ENCODE measurements around the gene SLITRK3. TPM values are rescaled to one million over a fixed set of nuclear protein-coding genes. Genes with fewer than 3 reads are reported as not detected.

SLITRK3 gene
- total RNA-seq, 2 experiments from 2014 or later: not detected

DNA sequence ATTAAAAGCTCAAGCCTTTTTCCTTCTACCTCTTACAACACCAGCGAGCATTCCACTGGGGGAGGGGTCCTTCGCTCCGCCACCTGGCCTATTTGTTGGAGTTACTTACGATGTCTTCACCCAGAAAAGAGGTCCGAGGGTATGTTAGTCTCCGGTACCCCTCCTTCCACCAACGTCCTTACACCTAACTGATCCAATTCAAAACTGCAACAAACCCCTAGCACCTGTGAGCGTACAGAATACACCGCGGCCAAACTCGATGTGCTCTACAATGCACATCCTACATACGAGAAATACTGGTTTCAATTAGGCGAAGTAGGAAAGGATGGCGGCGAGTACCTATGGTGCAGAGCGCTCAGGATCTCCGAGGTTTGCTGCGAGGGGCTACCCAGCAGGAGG, 944 bp downstream of the SLITRK3 start:
- H3K4me1 Mint-ChIP-seq (ENCODE audit: low read depth): peaks cover 13% of the 10 kb centered on the region
- DNase-seq (no peak), ATAC-seq (no peak)
- H3K4me3 Mint-ChIP-seq: no peak overlapping the region
- ChIA-PET CTCF (interaction anchor here (1.1 to 1.8 kb wide), 2 partner anchors 9 to 12 kb away, joined by 5 to 7 read pairs; no protein-coding TSS in a partner anchor), POLR2A (interaction anchor here (0.6 to 0.8 kb wide), 2 partner anchors 17 to 327 kb away, joined by 3 read pairs; no protein-coding TSS in a partner anchor)
- intact Hi-C loops (cut with micrococcal nuclease): no loop called here
- TF ChIP-seq, protein P1, sequence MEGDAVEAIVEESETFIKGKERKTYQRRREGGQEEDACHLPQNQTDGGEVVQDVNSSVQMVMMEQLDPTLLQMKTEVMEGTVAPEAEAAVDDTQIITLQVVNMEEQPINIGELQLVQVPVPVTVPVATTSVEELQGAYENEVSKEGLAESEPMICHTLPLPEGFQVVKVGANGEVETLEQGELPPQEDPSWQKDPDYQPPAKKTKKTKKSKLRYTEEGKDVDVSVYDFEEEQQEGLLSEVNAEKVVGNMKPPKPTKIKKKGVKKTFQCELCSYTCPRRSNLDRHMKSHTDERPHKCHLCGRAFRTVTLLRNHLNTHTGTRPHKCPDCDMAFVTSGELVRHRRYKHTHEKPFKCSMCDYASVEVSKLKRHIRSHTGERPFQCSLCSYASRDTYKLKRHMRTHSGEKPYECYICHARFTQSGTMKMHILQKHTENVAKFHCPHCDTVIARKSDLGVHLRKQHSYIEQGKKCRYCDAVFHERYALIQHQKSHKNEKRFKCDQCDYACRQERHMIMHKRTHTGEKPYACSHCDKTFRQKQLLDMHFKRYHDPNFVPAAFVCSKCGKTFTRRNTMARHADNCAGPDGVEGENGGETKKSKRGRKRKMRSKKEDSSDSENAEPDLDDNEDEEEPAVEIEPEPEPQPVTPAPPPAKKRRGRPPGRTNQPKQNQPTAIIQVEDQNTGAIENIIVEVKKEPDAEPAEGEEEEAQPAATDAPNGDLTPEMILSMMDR (IDR thresholded peaks at IDR 0.05): no peak
- no peaks in the 10 kb centered on the region for H3K9me3 Mint-ChIP-seq
- no peak overlapping the region for H3K27ac Mint-ChIP-seq
- H3K36me3 Mint-ChIP-seq (ENCODE audit: low read depth): no peaks in the 10 kb centered on the region
- peaks cover 54% of the 10 kb centered on the region for H3K27me3 Mint-ChIP-seq

DNA sequence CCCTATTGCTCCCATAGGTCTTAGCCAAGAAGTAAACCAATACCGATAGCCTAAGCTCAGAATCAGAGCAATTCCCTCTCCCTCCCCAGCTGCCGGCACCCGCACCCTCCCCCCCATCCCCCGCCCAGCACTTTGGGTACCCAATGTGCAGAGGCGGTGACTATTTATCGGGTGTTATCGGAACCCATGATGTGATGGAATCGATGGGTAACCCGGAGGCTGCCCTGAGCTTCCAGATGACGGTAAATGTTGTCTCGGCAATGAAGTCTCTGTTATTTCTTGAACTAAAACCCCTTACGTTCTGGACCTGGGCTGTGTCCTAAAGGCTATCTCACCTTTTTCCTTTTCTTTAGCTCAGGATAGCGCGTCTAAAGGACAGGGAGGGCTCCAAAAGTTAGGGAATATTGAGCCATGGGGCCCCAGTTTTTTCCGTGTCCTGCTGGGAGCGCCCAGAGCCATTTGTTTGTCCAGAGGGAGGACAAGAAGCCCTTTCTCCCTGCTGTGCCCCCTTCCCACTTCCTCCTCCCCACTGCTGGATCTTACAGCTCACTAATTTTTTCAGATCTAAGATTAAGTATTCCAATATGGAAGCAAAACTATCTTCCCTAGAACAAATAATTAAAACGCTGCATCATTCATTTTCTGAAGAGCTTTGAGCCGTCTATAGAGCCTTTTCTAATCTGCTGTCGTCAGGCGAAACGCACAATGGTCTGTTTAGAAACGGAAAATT, 1.5 kb downstream of the SLITRK3 start:
- H3K4me1 Mint-ChIP-seq (ENCODE audit: low read depth): peaks cover 13% of the 10 kb centered on the region

DNA sequence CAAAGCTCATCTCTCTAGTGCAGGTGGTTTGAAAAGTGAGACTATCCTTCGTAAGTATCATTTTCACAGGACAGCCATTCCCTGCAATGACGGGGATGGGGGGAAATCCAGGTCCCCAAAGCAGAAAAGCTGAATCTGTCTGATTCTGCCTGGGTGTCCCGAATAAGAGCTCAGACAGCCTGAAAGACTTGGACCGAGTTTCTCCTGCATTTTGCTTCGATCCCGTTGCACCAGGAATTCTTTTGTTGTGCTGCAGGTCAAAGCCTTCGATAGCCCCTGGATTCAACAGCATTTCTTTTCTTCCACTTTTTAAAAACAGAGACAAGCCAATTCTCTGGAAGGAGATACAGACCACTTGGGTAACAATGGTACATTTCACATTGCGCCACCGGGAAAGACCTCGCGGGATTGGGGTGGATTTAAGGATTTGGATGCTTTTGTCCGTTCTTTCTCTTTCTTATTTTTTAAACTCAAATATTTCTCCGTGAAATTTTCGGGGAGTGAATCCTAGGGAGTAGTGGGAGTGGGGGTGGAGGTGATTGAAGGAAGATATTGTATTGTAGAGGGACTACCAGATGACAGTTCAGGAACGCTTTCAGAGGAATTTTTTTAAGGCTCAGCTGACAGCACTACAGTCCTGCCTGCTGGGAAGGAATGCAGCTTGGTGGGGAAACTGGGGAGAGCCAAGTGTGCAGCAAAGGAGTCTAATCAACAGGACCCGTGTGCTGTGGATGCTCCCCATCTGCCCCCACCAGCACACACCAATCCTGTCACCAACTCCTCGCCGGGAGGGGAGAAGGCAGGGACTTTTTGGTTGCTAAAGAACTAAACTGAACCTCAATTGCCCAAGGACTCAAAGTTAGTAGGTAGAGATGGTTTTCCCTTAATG, 2.6 kb downstream of the SLITRK3 start:
- Mint-ChIP-seq H3K9me3 (no peaks in the 10 kb centered on the region), H3K27ac (no peak overlapping the region), H3K36me3 (ENCODE audit: low read depth) (no peaks in the 10 kb centered on the region), H3K4me1 (ENCODE audit: low read depth) (peaks cover 13% of the 10 kb centered on the region), H3K27me3 (peaks cover 58% of the 10 kb centered on the region), H3K4me3 (no peak overlapping the region)
- CTCF ChIA-PET: interaction anchor here (1.1 to 1.2 kb wide), 2 partner anchors 7 to 13 kb away, joined by 4 to 5 read pairs; no protein-coding TSS in a partner anchor
- no peak for DNase-seq
- POLR2A ChIA-PET: no interaction called here
- TF ChIP-seq, protein P1 (IDR thresholded peaks at IDR 0.05): no peak
- intact Hi-C loops (cut with micrococcal nuclease): no loop called here
- ATAC-seq: no peak

More for the DNA sequence above, 1.5 kb downstream of the SLITRK3 start:
- Mint-ChIP-seq H3K27ac (no peak overlapping the region), H3K27me3 (peaks cover 56% of the 10 kb centered on the region), H3K9me3 (no peaks in the 10 kb centered on the region), H3K36me3 (ENCODE audit: low read depth) (no peaks in the 10 kb centered on the region), H3K4me3 (no peak overlapping the region)
- ATAC-seq (no peak), DNase-seq (no peak)
- intact Hi-C loops (cut with micrococcal nuclease): no loop called here
- ChIA-PET POLR2A (interaction anchor here (0.6 to 0.8 kb wide), 2 partner anchors 17 to 327 kb away, joined by 3 read pairs; no protein-coding TSS in a partner anchor), CTCF (interaction anchor here (0.7 to 1.8 kb wide), 3 partner anchors 8 to 12 kb away, joined by 3 to 7 read pairs (median 5); no protein-coding TSS in a partner anchor)
- TF ChIP-seq, protein P1 (IDR thresholded peaks at IDR 0.05): no peak

DNA sequence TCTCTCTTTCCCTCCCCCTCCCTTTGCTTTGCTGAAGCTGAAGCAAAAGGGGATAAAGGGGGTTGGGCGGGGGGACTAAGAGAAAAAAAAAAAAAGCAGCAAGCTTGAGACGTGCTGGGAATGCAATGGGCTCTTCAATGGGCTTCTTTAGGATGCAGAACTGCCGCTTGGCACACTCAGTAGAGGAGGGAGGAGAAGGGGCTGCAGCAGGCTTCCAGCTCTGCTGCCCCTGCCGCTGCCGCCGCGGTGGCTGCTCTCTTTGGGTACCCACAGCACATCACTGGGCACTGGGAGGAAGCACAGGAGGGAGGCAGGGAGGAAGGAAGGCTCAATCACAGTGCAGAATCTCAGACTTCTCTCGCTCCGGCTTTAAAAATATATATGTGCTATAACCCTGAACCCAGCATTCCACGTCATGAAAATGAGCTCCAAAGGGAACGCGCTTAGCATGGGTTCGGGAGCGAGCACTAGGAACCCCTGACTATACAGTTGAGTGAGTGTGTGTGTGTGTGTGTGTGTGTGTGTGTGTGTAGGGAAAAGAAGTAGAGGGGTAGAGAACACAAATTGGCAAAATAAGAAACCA, 3.5 kb downstream of the SLITRK3 start:
- ATAC-seq (no peak), DNase-seq (no peak)
- TF ChIP-seq, protein P1 (IDR thresholded peaks at IDR 0.05): no peak
- Mint-ChIP-seq H3K27me3 (peaks cover 55% of the 10 kb centered on the region), H3K9me3 (no peaks in the 10 kb centered on the region), H3K36me3 (ENCODE audit: low read depth) (no peaks in the 10 kb centered on the region), H3K4me3 (no peak overlapping the region), H3K4me1 (ENCODE audit: low read depth) (peaks cover 13% of the 10 kb centered on the region), H3K27ac (no peak overlapping the region)
- intact Hi-C loops (cut with micrococcal nuclease): no loop called here
- ChIA-PET CTCF (interaction anchor here (1.2 kb wide), 1 partner anchor 14 kb away, joined by 4 read pairs; no protein-coding TSS in a partner anchor), POLR2A (no interaction called here)

All from activated CD8-positive, alpha-beta T cell treated with anti-CD3 and anti-CD28 coated beads for 36 hours (primary cell).